BLaER1 treated with 17β-estradiol and CSF1 and Interleukin-3, amounts not matched to agents 10 nM and 100 nM (cell line): ENCODE measurements around the gene PLGLB1.
"Not testable (repeated sequence)": the region's sequence is repeated elsewhere in the genome, so short reads cannot be mapped to it uniquely, and the experiment has no call there.

Experiments used
- H3K27ac ChIP-seq, 11 experiments: shearing (Covaris generic); formaldehyde crosslinking; 2 replicates each; pipeline ENCODE4 v1.8.1; 2022
- H3K27me3 ChIP-seq, 11 experiments: shearing (Covaris generic); formaldehyde crosslinking; 2 replicates each; pipeline ENCODE4 v1.8.1; 2022
- H3K36me3 ChIP-seq, 11 experiments: shearing (Covaris generic); formaldehyde crosslinking; 2 replicates each; pipeline ENCODE4 v1.8.1; 2022
- H3K4me1 ChIP-seq, 10 experiments: shearing (Covaris generic); formaldehyde crosslinking; 2 replicates each; pipeline ENCODE4 v1.8.1; 2022
- H3K4me2 ChIP-seq, 11 experiments: shearing (Covaris generic); formaldehyde crosslinking; 2 replicates each; pipeline ENCODE4 v1.8.1; 2022
- H3K4me3 ChIP-seq, 10 experiments: shearing (Covaris generic); formaldehyde crosslinking; 2 replicates each; pipeline ENCODE4 v1.8.1; 2022
- H3K9ac ChIP-seq, 11 experiments: shearing (Covaris generic); formaldehyde crosslinking; 2 replicates each; pipeline ENCODE4 v1.8.1; 2022
- H3K9me3 ChIP-seq, 11 experiments: shearing (Covaris generic); formaldehyde crosslinking; replicated peaks in 1 of 11; 2 replicates each; pipeline ENCODE4 v1.8.1; 2022
- H4K20me1 ChIP-seq, 11 experiments: shearing (Covaris generic); formaldehyde crosslinking; 2 replicates each; pipeline ENCODE4 v1.8.1; 2022

PLGLB1 gene

DNA sequence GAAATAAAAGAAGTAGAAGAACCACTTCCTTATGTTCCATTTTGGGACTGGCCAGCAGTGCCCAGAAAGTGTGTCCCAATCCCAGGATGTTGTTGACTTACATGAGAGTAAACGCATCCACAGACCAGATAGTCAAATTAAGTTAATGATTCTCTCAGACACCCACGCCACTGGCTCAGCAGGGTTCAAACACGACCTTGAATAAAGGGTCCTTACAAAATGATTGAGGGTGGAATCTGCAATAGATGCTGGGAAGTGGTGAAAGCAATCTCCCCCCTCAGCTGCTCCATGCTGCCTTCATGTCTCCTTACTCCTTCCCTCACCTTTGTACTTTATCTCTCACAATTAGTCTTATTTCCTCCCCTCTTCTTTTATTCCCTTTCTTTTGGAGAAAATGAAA lies at the start of gene PLGLB1:
PLGLB1 (minus strand) TSS at position 101 of the 400 bp plus-strand sequence; CDS start at position 40, 61 bp downstream.
- H3K9me3 ChIP-seq, H3K27me3 ChIP-seq, H3K9ac ChIP-seq, H3K27ac ChIP-seq, H3K4me1 ChIP-seq, H3K4me3 ChIP-seq, H3K4me2 ChIP-seq, H3K36me3 ChIP-seq, H4K20me1 ChIP-seq: not testable (repeated sequence)

DNA sequence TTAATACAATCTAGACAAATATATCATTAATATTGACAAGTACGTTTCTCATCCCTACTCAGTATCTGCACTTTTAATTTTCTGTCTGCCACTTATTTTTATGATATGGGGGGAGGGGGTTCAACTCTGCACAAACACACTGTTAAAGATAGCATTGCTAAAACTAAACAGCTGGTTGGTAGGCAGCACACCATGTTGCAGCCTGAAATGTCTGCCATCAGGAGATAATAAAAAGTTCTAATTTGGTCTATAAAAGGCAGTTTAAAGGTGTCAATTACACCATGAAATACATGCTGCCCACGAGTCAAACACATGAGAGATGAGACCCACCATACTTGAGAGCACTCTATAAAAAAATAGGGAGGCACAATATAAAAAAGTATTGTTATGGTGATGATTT lies 42.7 kb upstream of the PLGLB1 start:
- H3K4me3 ChIP-seq, H3K27ac ChIP-seq, H3K4me2 ChIP-seq, H3K27me3 ChIP-seq, H3K9ac ChIP-seq, H3K36me3 ChIP-seq, H3K9me3 ChIP-seq, H3K4me1 ChIP-seq: not testable (repeated sequence)
- H4K20me1 ChIP-seq, result peaks cover 0 to 18% (median 8%) of the 10 kb centered on the region in 11 experiments; a peak in 11 of 22 replicates

DNA sequence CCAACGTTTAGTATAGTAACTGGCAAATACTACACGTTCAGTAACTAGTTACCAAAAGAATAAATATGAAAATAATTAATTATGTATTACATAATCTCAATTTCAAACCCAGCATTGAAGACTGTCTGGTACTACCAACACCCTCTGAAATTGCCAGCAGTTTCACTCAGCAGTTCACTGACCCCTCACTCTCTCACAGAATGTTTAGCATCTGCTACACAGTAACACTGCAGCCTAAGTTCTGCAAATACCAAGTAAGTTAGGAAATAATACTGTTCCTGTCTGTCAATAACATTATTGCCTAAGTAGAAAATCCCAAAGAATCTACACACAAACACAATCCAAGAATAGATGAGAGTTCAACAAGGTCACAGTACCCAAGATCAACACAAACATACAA lies 41.8 kb upstream of the PLGLB1 start:
- H3K9ac ChIP-seq, H3K4me3 ChIP-seq, H3K4me2 ChIP-seq, H3K36me3 ChIP-seq, H3K27me3 ChIP-seq, H3K9me3 ChIP-seq, H3K4me1 ChIP-seq, H3K27ac ChIP-seq: not testable (repeated sequence)
- H4K20me1 ChIP-seq, result peaks cover 0 to 18% (median 8%) of the 10 kb centered on the region in 11 experiments; a peak in 11 of 22 replicates

DNA sequence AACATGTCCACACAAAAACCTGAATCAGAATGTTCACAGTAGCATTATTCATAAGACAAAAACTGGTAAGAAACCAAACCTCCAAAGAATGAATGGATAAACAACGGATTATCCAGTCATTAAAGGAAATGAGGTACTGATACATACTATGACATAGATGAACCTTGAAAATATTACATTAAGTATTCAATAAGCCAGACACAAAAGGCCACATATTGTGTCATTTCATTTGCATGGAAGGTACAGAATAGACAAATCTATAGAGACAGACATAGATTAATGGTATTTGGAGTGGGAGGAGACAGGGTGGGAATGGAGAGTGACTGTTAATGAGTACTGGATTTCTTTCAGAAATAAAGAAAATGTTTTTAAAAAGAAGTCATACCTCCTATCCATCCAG lies 39.9 kb upstream of the PLGLB1 start:
- H3K4me1 ChIP-seq, H3K27me3 ChIP-seq, H3K36me3 ChIP-seq: not testable (repeated sequence)

DNA sequence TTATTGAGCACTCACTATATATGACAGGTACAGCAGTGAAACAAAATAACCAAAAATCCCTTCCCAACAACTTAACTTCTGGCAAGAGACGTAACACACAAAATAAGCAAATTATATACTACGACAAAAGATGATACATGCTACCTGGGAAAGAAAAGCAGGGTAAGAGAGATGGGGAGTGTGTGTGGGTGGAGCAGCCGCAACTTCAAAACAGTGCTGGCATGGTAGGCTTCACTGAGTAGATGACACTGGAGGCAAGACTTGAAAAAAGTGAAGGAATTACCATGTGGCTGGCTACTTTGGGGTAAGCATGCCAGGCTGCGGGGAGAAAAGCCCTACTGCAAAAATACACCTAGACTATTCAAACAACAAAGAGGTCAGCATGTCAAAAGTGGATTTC lies 36.0 kb upstream of the PLGLB1 start:
- not testable (repeated sequence) for H3K4me1 ChIP-seq, H3K27me3 ChIP-seq, H3K4me3 ChIP-seq, H4K20me1 ChIP-seq, H3K27ac ChIP-seq, H3K9me3 ChIP-seq, H3K36me3 ChIP-seq, H3K9ac ChIP-seq, H3K4me2 ChIP-seq

More for the DNA sequence above, 39.9 kb upstream of the PLGLB1 start:
- H3K9me3 ChIP-seq, H3K4me2 ChIP-seq, H3K9ac ChIP-seq, H3K27ac ChIP-seq, H3K4me3 ChIP-seq, H4K20me1 ChIP-seq: not testable (repeated sequence)

DNA sequence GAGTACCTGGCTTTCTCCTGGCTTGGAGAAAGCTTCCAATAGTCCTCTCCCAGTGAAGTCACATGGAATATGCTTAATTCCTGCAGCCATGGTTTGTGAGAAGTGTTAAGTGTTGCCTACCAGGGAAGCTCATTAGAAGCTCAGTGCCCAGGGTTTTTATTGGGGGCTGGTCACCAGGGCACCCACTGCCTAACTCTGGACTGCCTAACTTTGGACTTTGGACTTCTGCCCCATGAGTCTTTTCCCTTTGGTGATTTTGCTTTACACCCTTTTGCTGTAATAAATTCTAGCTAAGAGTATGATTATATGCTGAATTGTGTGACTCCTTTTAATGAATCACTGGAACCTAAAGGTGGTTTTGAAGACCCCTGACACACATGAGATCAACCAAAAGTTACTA lies 35.2 kb upstream of the PLGLB1 start:
- not testable (repeated sequence) for H3K4me3 ChIP-seq, H3K27ac ChIP-seq, H3K27me3 ChIP-seq, H3K36me3 ChIP-seq, H3K9ac ChIP-seq, H3K4me2 ChIP-seq, H4K20me1 ChIP-seq, H3K9me3 ChIP-seq, H3K4me1 ChIP-seq

DNA sequence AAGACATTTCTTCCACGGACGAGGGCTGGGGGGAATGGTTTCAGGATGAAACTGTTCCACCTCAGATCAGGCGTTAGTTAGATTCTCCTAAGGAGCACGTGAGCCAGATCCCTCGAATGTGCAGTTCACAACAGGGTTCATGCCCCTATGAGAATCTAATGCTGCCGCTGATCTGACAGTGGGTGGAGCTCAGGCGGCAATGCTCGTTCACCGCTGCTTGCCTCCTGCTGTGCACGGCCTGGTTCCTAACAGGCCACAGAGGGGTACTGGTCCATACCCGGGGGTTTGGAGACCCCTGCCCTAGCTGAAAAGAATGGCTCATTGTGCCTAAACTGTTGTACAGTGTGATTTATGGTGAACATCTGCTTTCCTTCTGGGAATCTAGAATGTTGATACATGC lies 34.8 kb upstream of the PLGLB1 start:
- H3K9me3 ChIP-seq, H3K4me3 ChIP-seq, H3K4me2 ChIP-seq, H3K27me3 ChIP-seq, H3K27ac ChIP-seq, H3K4me1 ChIP-seq, H4K20me1 ChIP-seq, H3K36me3 ChIP-seq, H3K9ac ChIP-seq: not testable (repeated sequence)

DNA sequence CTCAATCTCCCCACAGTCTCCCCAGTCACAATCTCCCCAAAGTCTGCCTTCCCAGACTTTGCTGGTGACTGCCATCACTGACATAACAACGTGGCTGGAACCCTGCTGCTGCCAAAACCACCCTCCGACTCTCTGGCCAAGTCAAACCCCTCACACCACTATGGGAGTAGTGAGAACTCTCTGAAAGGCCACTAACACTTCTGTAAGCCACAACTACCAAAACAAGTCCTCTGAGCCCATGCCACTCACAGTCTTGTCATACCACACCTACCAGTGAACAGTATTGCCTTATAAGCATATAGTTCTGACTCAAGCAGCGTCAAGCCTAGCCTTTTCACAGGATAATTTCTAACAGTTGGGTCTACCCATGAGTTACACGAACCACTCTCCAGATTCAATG lies 32.7 kb upstream of the PLGLB1 start:
- not testable (repeated sequence) for H3K9me3 ChIP-seq, H3K4me3 ChIP-seq, H3K4me1 ChIP-seq, H3K27me3 ChIP-seq, H3K27ac ChIP-seq, H3K9ac ChIP-seq, H3K4me2 ChIP-seq
- H3K36me3 ChIP-seq, result peaks cover 3 to 17% (median 11%) of the 10 kb centered on the region in 11 experiments; a peak in 16 of 22 replicates
- peaks cover 0 to 11% (median 2%) of the 10 kb centered on the region in 11 experiments; a peak in 9 of 22 replicates for H4K20me1 ChIP-seq

DNA sequence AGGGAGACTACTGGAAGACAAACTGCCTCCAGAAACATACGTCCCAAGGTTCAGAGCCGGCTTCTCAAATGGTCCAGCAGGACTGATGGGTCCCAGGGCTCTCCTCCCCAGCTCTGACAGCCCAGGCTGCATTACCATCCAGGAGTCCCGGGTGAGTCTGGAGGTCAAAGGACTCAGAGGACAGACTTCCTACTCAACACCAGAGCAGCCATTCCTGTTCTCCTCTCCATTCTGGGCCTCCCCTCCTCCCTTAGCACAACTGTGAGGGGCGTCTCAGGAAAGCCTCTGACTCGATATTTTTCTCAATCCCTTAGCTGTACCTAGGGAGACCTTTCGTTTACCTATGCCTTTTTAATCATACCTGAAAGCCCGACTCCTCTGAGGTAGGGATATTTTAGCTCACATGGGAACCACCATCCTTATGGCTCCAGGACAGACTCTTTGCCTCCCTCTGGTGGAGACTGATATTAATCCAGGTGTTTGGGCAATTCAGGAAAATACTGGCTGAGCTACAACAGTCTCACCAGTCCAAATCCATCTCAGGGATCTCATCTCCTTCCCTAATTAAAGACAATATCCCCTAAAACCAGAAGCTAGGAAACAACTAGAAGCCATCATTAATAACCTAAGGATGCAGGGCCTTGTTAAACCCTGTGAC lies 19.8 kb upstream of the PLGLB1 start:
- not testable (repeated sequence) for H3K4me2 ChIP-seq, H3K4me1 ChIP-seq, H3K4me3 ChIP-seq, H4K20me1 ChIP-seq, H3K36me3 ChIP-seq, H3K9me3 ChIP-seq, H3K27ac ChIP-seq, H3K27me3 ChIP-seq, H3K9ac ChIP-seq

DNA sequence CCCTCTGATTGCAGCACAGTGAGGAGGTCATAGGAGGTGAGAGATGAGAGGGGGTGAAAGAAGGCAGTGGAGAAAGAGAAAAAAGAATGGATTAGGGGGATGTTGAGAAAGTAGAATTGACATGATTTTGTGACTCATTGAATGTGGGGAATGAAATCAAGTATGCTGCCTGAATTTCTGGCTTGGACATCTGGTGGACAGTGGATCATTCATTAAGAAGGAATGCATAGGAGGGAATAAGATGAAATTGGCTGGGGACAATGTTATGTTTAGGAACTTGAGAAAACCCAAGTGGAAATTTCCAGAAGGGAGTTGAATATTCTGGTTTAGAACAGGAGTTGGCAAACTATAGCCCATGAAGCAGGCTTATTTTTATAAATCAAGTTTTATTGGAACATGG lies 7.0 kb upstream of the PLGLB1 start:
- H3K36me3 ChIP-seq, H3K9ac ChIP-seq: not testable (repeated sequence)

DNA sequence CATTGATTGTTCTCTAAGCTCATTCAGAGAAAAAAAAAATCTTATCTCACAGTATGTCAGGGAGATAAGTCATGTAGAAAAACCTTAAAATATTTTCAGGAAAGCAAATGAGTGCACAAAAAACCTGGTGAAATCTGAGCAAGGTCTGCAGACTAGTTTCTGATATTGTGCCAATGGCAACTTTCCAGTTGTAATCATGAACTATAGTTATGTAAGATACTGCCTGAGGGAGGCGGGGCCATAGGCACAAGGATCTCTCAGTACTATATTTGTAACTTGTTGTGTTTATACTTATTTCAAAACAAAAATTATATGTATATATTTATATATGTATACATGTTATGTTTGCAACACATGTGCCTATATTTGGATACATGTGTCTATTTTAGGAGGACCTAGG lies 5.2 kb upstream of the PLGLB1 start:
- not testable (repeated sequence) for H3K9ac ChIP-seq, H3K36me3 ChIP-seq, H4K20me1 ChIP-seq, H3K27ac ChIP-seq, H3K9me3 ChIP-seq, H3K4me2 ChIP-seq, H3K27me3 ChIP-seq, H3K4me3 ChIP-seq, H3K4me1 ChIP-seq

More for the DNA sequence above, 7.0 kb upstream of the PLGLB1 start:
- H3K4me3 ChIP-seq, H3K27ac ChIP-seq, H3K27me3 ChIP-seq, H3K9me3 ChIP-seq, H3K4me1 ChIP-seq, H4K20me1 ChIP-seq, H3K4me2 ChIP-seq: not testable (repeated sequence)

DNA sequence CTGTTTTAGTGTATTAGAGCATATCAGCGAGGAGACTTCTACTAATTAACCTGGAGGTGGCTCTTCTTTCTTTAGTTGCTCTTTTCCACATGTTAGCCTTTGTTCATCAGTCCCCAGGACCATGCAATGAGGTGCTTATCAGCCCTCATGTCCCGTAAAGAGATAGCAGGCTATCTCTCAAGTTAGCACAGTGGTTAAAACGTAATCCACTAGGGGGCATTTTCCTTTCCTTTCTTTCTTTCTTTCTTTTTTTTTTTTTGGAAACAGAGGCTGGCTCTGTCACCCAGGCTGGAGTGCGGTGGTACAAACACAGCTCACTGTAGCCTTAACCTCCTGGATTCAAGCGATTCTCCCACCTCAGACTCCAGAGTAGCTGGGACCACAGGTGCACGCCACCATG lies 4.3 kb upstream of the PLGLB1 start:
- H3K4me1 ChIP-seq, H3K36me3 ChIP-seq, H3K9ac ChIP-seq, H4K20me1 ChIP-seq, H3K27me3 ChIP-seq, H3K27ac ChIP-seq, H3K4me2 ChIP-seq, H3K9me3 ChIP-seq, H3K4me3 ChIP-seq: not testable (repeated sequence)

DNA sequence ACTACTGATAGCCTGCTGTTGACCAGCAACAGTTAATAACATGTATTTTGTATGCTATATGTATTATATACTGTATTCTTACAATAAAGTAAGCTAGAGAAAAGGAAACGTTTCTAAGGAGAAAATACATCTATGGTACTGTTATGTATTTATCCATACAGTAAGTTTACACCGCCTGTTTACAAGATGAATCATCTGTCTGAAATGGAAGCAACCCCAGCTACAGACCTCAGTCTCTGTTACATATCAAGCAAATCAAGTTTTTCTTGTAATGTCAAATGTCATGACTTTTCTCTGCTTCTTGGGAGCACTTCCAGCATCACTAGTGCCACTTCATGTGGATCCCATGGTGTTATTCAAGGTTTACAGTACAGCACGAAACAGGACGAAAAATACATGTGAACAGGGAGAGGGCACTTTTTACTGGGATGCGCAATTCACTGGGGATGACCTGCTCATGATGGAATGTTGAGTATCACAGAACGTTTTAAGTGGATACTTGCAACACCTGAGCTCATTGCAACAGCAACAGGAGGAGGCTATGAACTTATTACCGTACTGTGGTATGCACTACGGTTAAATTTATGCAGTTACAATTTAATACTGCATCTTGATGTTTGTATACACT lies 2.5 kb upstream of the PLGLB1 start:
- H3K9ac ChIP-seq, H3K27ac ChIP-seq, H3K27me3 ChIP-seq, H3K4me3 ChIP-seq, H3K9me3 ChIP-seq, H3K36me3 ChIP-seq, H4K20me1 ChIP-seq, H3K4me2 ChIP-seq, H3K4me1 ChIP-seq: not testable (repeated sequence)

DNA sequence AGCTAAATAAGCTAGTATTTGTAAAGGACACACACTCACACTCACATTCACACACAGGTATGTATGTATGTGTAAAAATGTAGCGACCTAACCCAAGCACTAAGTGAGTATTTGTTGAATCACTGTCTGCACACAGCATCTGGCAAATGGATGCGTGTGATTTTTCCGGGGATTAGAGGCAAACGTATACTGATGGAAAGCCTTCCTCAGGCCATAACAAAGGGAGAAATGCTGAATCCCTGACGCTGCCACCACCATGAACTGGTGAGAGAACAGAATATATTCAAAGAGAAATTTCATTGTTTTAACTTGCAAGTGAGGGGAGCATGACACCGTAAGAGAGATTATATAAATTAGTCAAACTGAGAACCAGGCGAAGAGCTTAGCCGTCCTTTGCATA lies 601 bp downstream of the PLGLB1 start:
- not testable (repeated sequence) for H4K20me1 ChIP-seq, H3K4me2 ChIP-seq, H3K4me1 ChIP-seq, H3K36me3 ChIP-seq, H3K27ac ChIP-seq, H3K9ac ChIP-seq, H3K27me3 ChIP-seq, H3K4me3 ChIP-seq, H3K9me3 ChIP-seq

DNA sequence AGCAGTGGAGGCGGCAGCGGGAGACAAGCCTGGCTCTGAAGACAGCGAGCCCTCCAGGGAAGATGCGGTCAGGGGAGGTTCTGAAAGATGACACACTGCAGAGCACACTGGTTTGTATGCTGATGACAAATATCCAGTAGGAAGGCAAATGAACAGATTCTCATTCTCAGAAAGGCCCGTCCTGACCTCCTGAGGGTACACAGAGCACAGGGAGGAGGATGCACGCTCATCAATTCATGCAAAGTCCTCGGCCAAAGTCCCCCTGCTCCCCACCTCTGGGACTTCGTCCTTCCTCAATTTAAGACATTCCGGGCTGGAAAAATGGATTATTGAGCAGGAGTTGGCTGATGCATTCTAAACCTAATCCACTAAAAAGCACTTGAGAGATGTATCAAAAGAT lies 2.6 kb downstream of the PLGLB1 start:
- H3K27ac ChIP-seq, H3K9ac ChIP-seq, H4K20me1 ChIP-seq, H3K4me3 ChIP-seq, H3K9me3 ChIP-seq, H3K36me3 ChIP-seq, H3K27me3 ChIP-seq, H3K4me2 ChIP-seq, H3K4me1 ChIP-seq: not testable (repeated sequence)
